ENCODE results near the gene STARD3. TPM values are rescaled to one million over a fixed set of nuclear protein-coding genes. Genes with fewer than 3 reads are reported as not detected.

The STARD3 gene
- total RNA-seq, 4 donors from 2014 or later, result 51.7 to 156 (median 83.9) TPM

DNA sequence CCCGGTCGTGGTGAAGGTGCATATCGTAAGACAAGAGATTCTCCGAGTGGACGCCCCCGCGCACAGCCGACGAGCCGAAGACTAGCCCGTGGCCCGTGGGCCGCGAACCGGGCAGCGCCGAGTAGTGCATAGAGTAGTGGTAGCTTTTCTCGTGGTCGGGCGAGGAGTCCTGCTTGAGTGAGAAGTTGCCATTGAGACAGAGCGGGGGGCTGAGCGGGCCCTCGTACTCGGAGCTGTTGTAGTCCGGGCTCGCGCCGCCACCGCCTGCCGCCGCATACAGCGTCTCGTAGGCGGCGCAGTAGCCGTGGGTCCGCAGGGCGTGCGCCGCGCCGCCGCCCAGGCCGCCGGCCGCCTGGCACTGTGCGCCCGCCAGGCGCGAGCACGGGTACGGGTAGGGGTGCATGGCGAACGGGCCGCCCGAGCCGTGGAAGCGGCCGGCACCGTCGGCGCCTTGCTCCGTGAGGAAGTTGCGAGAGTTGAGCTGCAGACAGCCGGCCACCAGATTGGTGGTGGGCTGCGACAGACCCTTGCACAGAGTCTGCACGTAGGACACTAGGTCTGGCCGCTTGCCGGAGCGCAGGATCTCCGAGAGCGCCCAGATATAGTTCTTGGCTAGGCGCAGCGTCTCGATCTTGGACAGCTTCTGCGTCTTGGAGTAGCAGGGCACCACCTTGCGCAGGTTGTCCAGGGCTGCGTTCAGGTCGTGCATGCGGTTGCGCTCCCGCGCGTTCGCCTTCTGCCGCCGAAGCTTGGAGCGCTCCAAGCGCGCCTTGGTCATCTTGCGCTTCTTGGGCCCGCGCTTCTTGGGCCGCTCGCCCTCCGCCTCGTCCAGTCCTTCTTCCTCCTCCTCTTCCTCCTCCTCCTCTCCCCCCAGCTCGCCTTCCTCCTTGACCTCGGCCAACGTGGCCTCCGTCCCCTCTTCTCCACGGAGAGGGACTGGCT, 31.2 kb upstream of the STARD3 start:
- WGBS, result 2% methylated on average over 69 of the region's 102 CpGs
- Histone ChIP-seq H3K36me3 (no peaks in the 10 kb centered on the region), H3K27ac (no peak overlapping the region), H3K4me1 (peaks cover 46% of the 10 kb centered on the region), H3K27me3 (peaks cover 98% of the 10 kb centered on the region), H3K9me3 (no peaks in the 10 kb centered on the region), H3K4me3 (peak overlapping the region; percentile 43)
- DNase-seq (ENCODE audit: low spot score in 2 of 2), result peak in 1 of 2 donors; percentile 61
- TF ChIP-seq POLR2AphosphoS5 (IDR thresholded peaks at IDR 0.05) (no peak), POLR2A (IDR thresholded peaks at IDR 0.05) (no peak), EP300 (IDR thresholded peaks at IDR 0.05) (no peak)
- TF ChIP-seq, protein P1, sequence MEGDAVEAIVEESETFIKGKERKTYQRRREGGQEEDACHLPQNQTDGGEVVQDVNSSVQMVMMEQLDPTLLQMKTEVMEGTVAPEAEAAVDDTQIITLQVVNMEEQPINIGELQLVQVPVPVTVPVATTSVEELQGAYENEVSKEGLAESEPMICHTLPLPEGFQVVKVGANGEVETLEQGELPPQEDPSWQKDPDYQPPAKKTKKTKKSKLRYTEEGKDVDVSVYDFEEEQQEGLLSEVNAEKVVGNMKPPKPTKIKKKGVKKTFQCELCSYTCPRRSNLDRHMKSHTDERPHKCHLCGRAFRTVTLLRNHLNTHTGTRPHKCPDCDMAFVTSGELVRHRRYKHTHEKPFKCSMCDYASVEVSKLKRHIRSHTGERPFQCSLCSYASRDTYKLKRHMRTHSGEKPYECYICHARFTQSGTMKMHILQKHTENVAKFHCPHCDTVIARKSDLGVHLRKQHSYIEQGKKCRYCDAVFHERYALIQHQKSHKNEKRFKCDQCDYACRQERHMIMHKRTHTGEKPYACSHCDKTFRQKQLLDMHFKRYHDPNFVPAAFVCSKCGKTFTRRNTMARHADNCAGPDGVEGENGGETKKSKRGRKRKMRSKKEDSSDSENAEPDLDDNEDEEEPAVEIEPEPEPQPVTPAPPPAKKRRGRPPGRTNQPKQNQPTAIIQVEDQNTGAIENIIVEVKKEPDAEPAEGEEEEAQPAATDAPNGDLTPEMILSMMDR (IDR thresholded peaks at IDR 0.05), result no peak

DNA sequence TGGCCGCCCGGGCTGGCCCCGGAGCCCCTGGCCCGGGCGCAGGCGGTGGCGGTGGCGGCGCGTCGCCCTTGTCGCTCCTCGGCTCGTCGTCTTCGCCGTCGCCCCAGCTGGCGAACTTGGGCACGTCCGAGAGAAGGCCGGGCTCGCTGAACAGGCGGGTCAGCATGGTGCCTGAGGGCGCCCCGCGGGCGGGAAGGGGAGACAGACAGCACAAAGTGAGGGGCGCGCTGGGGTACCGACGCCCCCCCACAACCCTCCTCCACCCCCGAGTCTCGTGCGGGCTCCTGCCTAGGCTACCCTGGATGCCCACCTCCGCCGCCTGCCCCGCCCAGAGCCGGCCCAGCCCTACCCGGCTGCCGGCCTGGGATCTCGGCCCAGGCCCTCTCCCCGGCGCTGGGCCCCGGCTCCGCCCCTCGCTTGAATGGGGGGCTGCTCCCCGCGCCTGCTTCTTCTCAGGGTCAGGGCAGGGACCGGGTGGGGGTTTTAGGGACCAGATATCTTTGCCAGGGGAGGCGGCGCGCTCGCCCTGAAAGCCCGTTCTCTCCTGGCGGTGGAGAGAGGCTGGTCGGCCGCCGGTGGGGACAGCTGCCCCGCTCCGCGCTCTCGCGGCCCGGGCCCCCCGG, 30.4 kb upstream of the STARD3 start:
- Histone ChIP-seq H3K36me3 (no peaks in the 10 kb centered on the region), H3K9me3 (no peaks in the 10 kb centered on the region), H3K4me1 (peaks cover 46% of the 10 kb centered on the region), H3K27me3 (peaks cover 98% of the 10 kb centered on the region), H3K27ac (no peak overlapping the region), H3K4me3 (peak overlapping the region; percentile 43)
- 3% methylated on average over 16 of the region's 66 CpGs for WGBS
- TF ChIP-seq, protein P1 (IDR thresholded peaks at IDR 0.05), result no peak
- TF ChIP-seq POLR2AphosphoS5 (IDR thresholded peaks at IDR 0.05) (no peak), EP300 (IDR thresholded peaks at IDR 0.05) (no peak), POLR2A (IDR thresholded peaks at IDR 0.05) (no peak)
- peak in 1 of 2 donors; percentile 60 for DNase-seq (ENCODE audit: low spot score in 2 of 2)

DNA sequence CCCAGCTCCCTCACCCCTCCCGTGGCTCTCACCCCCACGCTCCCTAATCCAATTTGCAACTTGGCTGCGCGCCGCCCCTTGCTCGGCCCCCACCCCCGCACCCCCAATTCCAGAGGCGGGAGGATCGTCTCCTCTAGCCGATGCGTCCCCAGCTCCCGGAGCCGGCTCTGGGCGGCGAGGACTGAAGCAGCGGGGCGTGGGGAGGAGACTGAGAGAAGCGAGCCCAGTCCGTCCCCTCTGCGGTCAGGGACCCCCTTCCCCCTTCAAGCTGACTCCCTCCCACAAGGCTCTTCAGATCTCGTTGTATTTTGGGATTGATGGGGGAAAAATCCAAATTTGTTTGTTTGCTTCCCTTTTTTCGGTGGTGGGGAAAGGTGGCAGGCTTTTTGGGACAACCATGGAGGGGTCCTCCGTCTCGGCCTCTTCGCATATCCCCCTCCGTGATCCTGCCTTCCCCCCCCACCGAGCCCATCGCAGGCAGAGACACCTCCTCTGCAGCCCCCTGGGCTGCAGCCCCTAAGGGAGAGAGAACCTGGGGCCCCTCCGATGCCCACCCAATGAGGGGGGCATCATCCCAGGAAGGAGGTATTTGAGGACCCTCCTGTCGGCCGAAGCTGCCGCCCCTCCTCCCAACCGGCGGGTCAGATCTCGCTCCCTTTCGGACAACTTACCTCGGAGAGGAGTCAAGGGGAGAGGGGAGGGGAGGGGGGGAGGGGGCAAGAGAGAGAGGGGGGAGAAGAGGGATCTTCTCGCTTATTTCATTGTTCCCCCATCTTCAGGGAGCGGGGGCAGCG, 29.7 kb upstream of the STARD3 start:
- Histone ChIP-seq H3K4me1 (peaks cover 46% of the 10 kb centered on the region), H3K27ac (no peak overlapping the region), H3K36me3 (no peaks in the 10 kb centered on the region), H3K4me3 (peak overlapping the region; percentile 43), H3K27me3 (peaks cover 96% of the 10 kb centered on the region), H3K9me3 (no peaks in the 10 kb centered on the region)
- DNase-seq (ENCODE audit: low spot score in 2 of 2), result peak in 1 of 2 donors; percentile 48
- 4% methylated on average over 22 of the region's 40 CpGs for WGBS
- TF ChIP-seq EP300 (IDR thresholded peaks at IDR 0.05) (no peak), POLR2AphosphoS5 (IDR thresholded peaks at IDR 0.05) (no peak), POLR2A (IDR thresholded peaks at IDR 0.05) (no peak)
- TF ChIP-seq, protein P1 (IDR thresholded peaks at IDR 0.05), result no peak

DNA sequence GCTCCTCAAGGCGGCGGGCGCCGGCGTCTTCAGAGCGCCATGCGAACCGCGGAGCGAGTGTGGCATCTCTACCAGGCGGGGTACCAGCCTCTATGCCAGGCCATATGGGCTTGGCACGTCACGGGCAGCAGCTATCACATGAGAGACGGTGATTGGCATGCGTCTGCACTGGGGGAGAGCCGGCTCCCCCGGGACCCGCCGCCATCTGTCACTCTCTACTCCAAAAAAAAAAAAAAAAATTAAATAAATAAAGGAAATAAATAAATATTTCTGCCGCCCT, 29.2 kb upstream of the STARD3 start, which contains the start of gene NEUROD2:
NEUROD2 (minus strand) TSS at position 70 of the 280 bp plus-strand sequence. CDS start 1,321 bp downstream, outside the sequence.
- no peaks in the 10 kb centered on the region for H3K36me3 ChIP-seq
- WGBS, result 5% methylated on average over 10 of the region's 20 CpGs
- TF ChIP-seq POLR2AphosphoS5 (IDR thresholded peaks at IDR 0.05) (no peak), POLR2A (IDR thresholded peaks at IDR 0.05) (no peak), EP300 (IDR thresholded peaks at IDR 0.05) (no peak)
- TF ChIP-seq, protein P1 (IDR thresholded peaks at IDR 0.05), result no peak
- peaks cover 96% of the 10 kb centered on the region for H3K27me3 ChIP-seq
- DNase-seq (ENCODE audit: low spot score in 2 of 2), result peak in 1 of 2 donors; percentile 43
- peak within 1 kb of the TSS; percentile 43 for H3K4me3 ChIP-seq
- no peaks in the 10 kb centered on the region for H3K9me3 ChIP-seq
- H3K4me1 ChIP-seq, result peaks cover 46% of the 10 kb centered on the region
- no peak within 1 kb of the TSS for H3K27ac ChIP-seq
